H1 (cell line): Measurements from ENCODE around the gene C2orf74. TPM values are rescaled to one million over a fixed set of nuclear protein-coding genes. Genes with fewer than 3 reads are reported as not detected.
"Not testable (repeated sequence)": the region's sequence is repeated elsewhere in the genome, so short reads cannot be mapped to it uniquely, and the experiment has no call there.

Source experiments
- CTCF ChIA-PET: fragments of 300-600 bp; sonication (Branson Sonifier 250); formaldehyde crosslinking; loops from one replicate; lab custom pipeline; 2021; ENCODE audit not compliant: partially characterized antibody; lab: Charles Lee
- POLR2A ChIA-PET: fragments of 300-600 bp; sonication (Branson Sonifier 250); formaldehyde crosslinking; loops from one replicate; lab custom pipeline; 2021; ENCODE audit warnings: inconsistent platforms; ENCODE audit not compliant: partially characterized antibody; lab: Charles Lee
- DNase-seq, 2 experiments: peaks; one replicate each; pipeline versions ENCODE4 v3.0.0 to v3.0.0-alpha.2; 2010 to 2022; ENCODE audit warnings: low spot score in 2 of 2, low read depth in 1 of 2, mixed read lengths in 1 of 2
- FAIRE-seq: peaks from 2 replicates; lab custom pipeline; 2011; peaks lifted over from hg19 to GRCh38; lab: Jason Lieb, UNC
- H2AFZ ChIP-seq: 2 replicates; pipeline ENCODE4 v1.8.1; 2012; ENCODE audit warnings: low read length, inconsistent platforms
- H2AK5ac ChIP-seq: 2 replicates; pipeline ENCODE4 v1.6.1; 2013; ENCODE audit warnings: low read depth, low read length
- H2BK120ac ChIP-seq: replicated peaks from 2 replicates; pipeline ENCODE3; 2013; ENCODE audit warnings: low read depth, low read length, inconsistent platforms
- H2BK12ac ChIP-seq: 2 replicates; pipeline ENCODE4 v1.6.1; 2013; ENCODE audit warnings: low read depth, low read length
- H2BK15ac ChIP-seq: 2 replicates; pipeline ENCODE4 v1.6.1; 2013; ENCODE audit warnings: low read length
- H2BK20ac ChIP-seq: 2 replicates; pipeline ENCODE4 v1.6.1; 2013; ENCODE audit warnings: low read length
- H2BK5ac ChIP-seq: 2 replicates; pipeline ENCODE4 v1.6.1; 2013; ENCODE audit warnings: low read depth, low read length
- H3K14ac ChIP-seq: 2 replicates; pipeline ENCODE4 v1.6.1; 2013; ENCODE audit warnings: inconsistent platforms; ENCODE audit not compliant: insufficient read length
- H3K18ac ChIP-seq: 2 replicates; pipeline ENCODE4 v1.6.1; 2013; ENCODE audit warnings: low read length; ENCODE audit errors: extremely low read depth
- H3K23ac ChIP-seq: 2 replicates; pipeline ENCODE4 v1.6.1; 2013; ENCODE audit warnings: inconsistent platforms; ENCODE audit not compliant: insufficient read length
- H3K23me2 ChIP-seq: 2 replicates; pipeline ENCODE4 v1.6.1; 2013; ENCODE audit warnings: low read depth, low read length
- H3K27ac ChIP-seq: 2 replicates; pipeline ENCODE4 v1.6.1; 2011; ENCODE audit warnings: low read depth, low read length, inconsistent platforms
- H3K27me3 ChIP-seq, 4 experiments: replicated peaks in 1 of 4; 1 replicate in 1 of 4; 2 replicates in 3 of 4; pipeline versions ENCODE4 v1.6.1 to v1.8.1; 2011 to 2013; ENCODE audit warnings: low read length in 3 of 4, mild to moderate bottlenecking in 3 of 4, inconsistent platforms in 2 of 4, mixed read lengths in 2 of 4, moderate library complexity in 1 of 4; ENCODE audit not compliant: control insufficient read depth in 3 of 4, insufficient read depth in 3 of 4; ENCODE audit errors: extremely low read depth in 1 of 4
- H3K36me3 ChIP-seq, 4 experiments: 2 replicates each; pipeline versions ENCODE4 v1.6.1 to v1.8.1; 2011 to 2013; ENCODE audit warnings: mild to moderate bottlenecking in 4 of 4, low read length in 3 of 4, moderate library complexity in 2 of 4, control low read depth in 1 of 4, inconsistent platforms in 1 of 4; ENCODE audit not compliant: insufficient read depth in 4 of 4, control insufficient read depth in 2 of 4
- H3K4ac ChIP-seq: replicated peaks from 2 replicates; pipeline ENCODE3; 2013; ENCODE audit warnings: low read length, low read depth, mixed read lengths, inconsistent platforms; ENCODE audit not compliant: insufficient read length
- H3K4me1 ChIP-seq, 4 experiments: replicated peaks in 1 of 4; 1 replicate in 1 of 4; 2 replicates in 3 of 4; pipeline versions ENCODE4 v1.6.1 to v1.8.1; 2011 to 2013; ENCODE audit warnings: low read length in 3 of 4, inconsistent platforms in 2 of 4, mixed read lengths in 1 of 4; ENCODE audit not compliant: insufficient read depth in 4 of 4, control insufficient read depth in 3 of 4
- H3K4me2 ChIP-seq, 2 experiments: 2 replicates each; pipeline versions ENCODE4 v1.6.1 to v1.8.1; 2011 to 2013; ENCODE audit warnings: low read depth in 2 of 2, low read length in 2 of 2, control low read depth in 1 of 2, inconsistent platforms in 1 of 2, mild to moderate bottlenecking in 1 of 2; ENCODE audit not compliant: insufficient read depth in 1 of 2
- H3K4me3 ChIP-seq, 4 experiments: fragments of 200-600, 300-600 bp in 1 of 4; sonication (generic), shearing (Covaris generic), sonication (Bioruptor Twin) in 1 of 4; 2 replicates each; pipeline versions ENCODE4 v1.5.1 to v1.8.1; 2011 to 2016; ENCODE audit warnings: low read length in 4 of 4, low read depth in 3 of 4, control low read depth in 2 of 4, inconsistent platforms in 2 of 4, mild to moderate bottlenecking in 2 of 4, mixed read lengths in 1 of 4, moderate library complexity in 1 of 4; ENCODE audit not compliant: insufficient read depth in 2 of 4; ENCODE audit errors: extremely low read depth in 1 of 4
- H3K56ac ChIP-seq: replicated peaks from 2 replicates; pipeline ENCODE3; 2013; ENCODE audit warnings: low read depth, mild to moderate bottlenecking, mixed read lengths, low read length, inconsistent platforms; ENCODE audit not compliant: insufficient read length
- H3K79me1 ChIP-seq: 2 replicates; pipeline ENCODE4 v1.6.1; 2013; ENCODE audit warnings: low read depth, low read length, control low read depth
- H3K79me2 ChIP-seq, 2 experiments: 2 replicates each; pipeline versions ENCODE4 v1.6.1 to v1.8.1; 2012 to 2013; ENCODE audit warnings: low read length in 2 of 2, mild to moderate bottlenecking in 2 of 2, inconsistent platforms in 1 of 2; ENCODE audit not compliant: insufficient read depth in 2 of 2, control insufficient read depth in 1 of 2
- H3K9ac ChIP-seq, 4 experiments: replicated peaks in 1 of 4; 1 replicate in 1 of 4; 2 replicates in 3 of 4; pipeline versions ENCODE4 v1.6.1 to v1.8.1; 2011 to 2013; ENCODE audit warnings: low read depth in 3 of 4, low read length in 3 of 4, control low read depth in 2 of 4, mild to moderate bottlenecking in 2 of 4, moderate library complexity in 2 of 4, inconsistent platforms in 1 of 4; ENCODE audit errors: extremely low read depth in 1 of 4
- H3K9me3 ChIP-seq, 2 experiments: 2 replicates each; pipeline versions ENCODE4 v1.6.1 to v1.8.1; 2012 to 2013; ENCODE audit warnings: mild to moderate bottlenecking in 2 of 2, moderate library complexity in 2 of 2, control low read depth in 1 of 2, inconsistent platforms in 1 of 2, low read depth in 1 of 2, low read length in 1 of 2, mixed read lengths in 1 of 2; ENCODE audit not compliant: insufficient read depth in 2 of 2
- H4K20me1 ChIP-seq, 2 experiments: replicated peaks in 1 of 2; 2 replicates each; pipeline versions ENCODE3 to v1.8.1; 2011 to 2013; ENCODE audit warnings: inconsistent platforms in 2 of 2, low read length in 2 of 2, mild to moderate bottlenecking in 1 of 2; ENCODE audit not compliant: insufficient read depth in 2 of 2, control insufficient read depth in 1 of 2
- H4K5ac ChIP-seq: 2 replicates; pipeline ENCODE4 v1.6.1; 2013; ENCODE audit warnings: low read length, low read depth, mixed read lengths, inconsistent platforms; ENCODE audit not compliant: insufficient read length
- H4K8ac ChIP-seq: 2 replicates; pipeline ENCODE4 v1.8.0; 2013; ENCODE audit warnings: mild to moderate bottlenecking, moderate library complexity, low read length, inconsistent platforms; ENCODE audit not compliant: insufficient read depth; ENCODE audit errors: extremely low read depth
- H4K91ac ChIP-seq: replicated peaks from 2 replicates; pipeline ENCODE3; 2013; ENCODE audit warnings: low read length, mixed read lengths, inconsistent platforms; ENCODE audit not compliant: insufficient read length
- WGBS, 2 experiments: shearing (Covaris generic) in 1 of 2; methylation state at CpG; one replicate each; pipeline versions ENCODE4 v1.1.6 to v1.1.7; 2013 to 2015; ENCODE audit warnings: low lambda C conversion rate in 2 of 2, mixed read lengths in 2 of 2, inconsistent platforms in 1 of 2, low coverage in 1 of 2, missing lambda C conversion rate in 1 of 2; ENCODE audit not compliant: insufficient replicate concordance in 2 of 2, insufficient coverage in 1 of 2, insufficient read length in 1 of 2; ENCODE audit errors: extremely low coverage in 1 of 2, missing lambda C conversion rate in 1 of 2; 5-methylcytosine and 5-hydroxymethylcytosine counted together
- polyA plus RNA-seq, 7 experiments: library from polyadenylated mRNA; depleted of rRNA in 3 of 7; stranded (reverse) in 5 of 7; unstranded in 2 of 7; fragments of >200 nt in 5 of 7; fragments of 200-250 nt in 2 of 7; gene quantifications; 1 replicate in 5 of 7; 2 replicates in 1 of 7; 4 replicates in 1 of 7; pipeline versions ENCODE4 v1.2.1 to v1.2.3, GENCODE V29; 2011 to 2013; ENCODE audit warnings: missing spikeins in 2 of 7, mixed read lengths in 2 of 7
- total RNA-seq: library from RNA; stranded (reverse); fragmentation: NEBNext Ultra II Directional; extraction: Animal tissue kit (Norgen Biotek cat#: 25700); gene quantifications from 2 replicates; pipeline ENCODE4 v1.2.1, GENCODE V29; 2021

Gene C2orf74
- total and polyA plus RNA-seq, 2 of the 8 experiments (the other 6 are each of a cell fraction or from before 2014, with no cell fraction given) = 2.6 to 9.3 TPM

- H2AK5ac ChIP-seq, H3K4me1 ChIP-seq, H3K9ac ChIP-seq, H3K9me3 ChIP-seq, FAIRE-seq, H3K18ac ChIP-seq, H3K56ac ChIP-seq, H3K36me3 ChIP-seq, H2BK12ac ChIP-seq, H3K79me2 ChIP-seq, H3K23me2 ChIP-seq, H2BK20ac ChIP-seq, H3K4ac ChIP-seq, H4K8ac ChIP-seq, H4K5ac ChIP-seq, H2BK15ac ChIP-seq, H3K14ac ChIP-seq, H3K27ac ChIP-seq, H2AFZ ChIP-seq, H3K4me2 ChIP-seq, H3K23ac ChIP-seq, H4K91ac ChIP-seq, H2BK120ac ChIP-seq, H3K79me1 ChIP-seq, CTCF ChIA-PET, H3K4me3 ChIP-seq, H4K20me1 ChIP-seq, H3K27me3 ChIP-seq, H2BK5ac ChIP-seq: not testable (repeated sequence)
- DNase-seq = peak in 1 of 2 experiments; percentile 4
- POLR2A ChIA-PET = interaction anchor here (0.6 kb wide), 1 partner anchor 14 kb away, joined by 3 read pairs; no protein-coding TSS in a partner anchor
- WGBS, 2 experiments = 91% methylated on average over 5 of the region's 5 CpGs; no CpG with 5 or more reads in 1 of the 2 experiments
Measured at GRCh38 chr2:61148091-61148490, 13.9 kb upstream of the C2orf74 start.
